Measurements from ENCODE around the gene CELF3. TPM values are rescaled to one million over a fixed set of nuclear protein-coding genes. Genes with fewer than 3 reads are reported as not detected.

CELF3 gene
- polyA plus RNA-seq, 3 donors = not detected

- no peaks in the 10 kb centered on the region for H3K4me1 Mint-ChIP-seq
- DNase-seq = no peak
- Histone ChIP-seq H3K36me3 (replicated peaks in 1 of 2; ENCODE audit: control insufficient read depth in 1 of 2, insufficient read depth in 2 of 2, low read length in 2 of 2) (no peaks in the 10 kb centered on the region), H3K79me2 (ENCODE audit: insufficient read depth, low read length) (no peaks in the 10 kb centered on the region), H3K4me1 (ENCODE audit: control insufficient read depth in 1 of 2, insufficient read depth in 2 of 2, low read length in 2 of 2) (no peaks in the 10 kb centered on the region), H3K4me3 (replicated peaks in 1 of 3; ENCODE audit: low read depth in 2 of 3, low read length in 3 of 3) (no peak overlapping the region), H3K9ac (ENCODE audit: insufficient read depth, low read length, poor library complexity, severe bottlenecking) (no peak overlapping the region), H4K20me1 (ENCODE audit: insufficient read depth, low read length) (no peaks in the 10 kb centered on the region), H2AFZ (ENCODE audit: insufficient read depth, low read depth, low read length, poor library complexity, severe bottlenecking) (no peak overlapping the region), H3K9me3 (replicated peaks in 1 of 2; ENCODE audit: control insufficient read depth in 1 of 2, insufficient read depth in 1 of 2, low read length in 2 of 2) (no peaks in the 10 kb centered on the region), H3K4me2 (replicated peaks; ENCODE audit: extremely low read depth, low read length, poor library complexity, severe bottlenecking) (no peak overlapping the region), H3K27ac (ENCODE audit: low read depth in 1 of 2, low read length in 2 of 2) (no peak overlapping the region), H3K27me3 (ENCODE audit: control insufficient read depth in 2 of 2, insufficient read depth in 2 of 2, low read length in 2 of 2) (peaks cover 1 to 2% of the 10 kb centered on the region in 2 donors)
- WGBS (ENCODE audit: insufficient coverage) = 92% methylated on average over 6 of the region's 10 CpGs
- TF ChIP-seq CTCF (IDR thresholded peaks at IDR 0.05) = no peak
- no peaks in the 10 kb centered on the region for H3K9me3 Mint-ChIP-seq
- H3K36me3 Mint-ChIP-seq = no peaks in the 10 kb centered on the region
- peaks cover 20 to 30% (median 30%) of the 10 kb centered on the region in 3 donors for H3K27me3 Mint-ChIP-seq (ENCODE audit: low read depth in 3 of 3)
- intact Hi-C loops (cut with micrococcal nuclease) = no loop called here
- peak overlapping the region in 1 of 7 donors; percentile 52 for H3K27ac Mint-ChIP-seq
- H3K4me3 Mint-ChIP-seq = no peak overlapping the region
Observed at GRCh38 chr1:151729157-151729965, 12.8 kb upstream of the CELF3 start.

- H3K27me3 ChIP-seq (ENCODE audit: control insufficient read depth in 2 of 2, insufficient read depth in 2 of 2, low read length in 2 of 2) = peaks cover 10% of the 10 kb centered on the region in 2 donors
- no peaks in the 10 kb centered on the region for H3K36me3 ChIP-seq (replicated peaks in 1 of 2; ENCODE audit: control insufficient read depth in 1 of 2, insufficient read depth in 2 of 2, low read length in 2 of 2)
- H4K20me1 ChIP-seq (ENCODE audit: insufficient read depth, low read length) = no peaks in the 10 kb centered on the region
- no peak overlapping the region for H3K4me2 ChIP-seq (replicated peaks; ENCODE audit: extremely low read depth, low read length, poor library complexity, severe bottlenecking)
- no peak for TF ChIP-seq CTCF (IDR thresholded peaks at IDR 0.05)
- no peak overlapping the region for H3K27ac ChIP-seq (ENCODE audit: low read depth in 1 of 2, low read length in 2 of 2)
- Mint-ChIP-seq H3K27ac (no peak overlapping the region), H3K27me3 (ENCODE audit: low read depth in 3 of 3) (peaks cover 24 to 39% (median 38%) of the 10 kb centered on the region in 3 donors), H3K4me1 (no peaks in the 10 kb centered on the region), H3K9me3 (no peaks in the 10 kb centered on the region), H3K4me3 (no peak overlapping the region), H3K36me3 (no peaks in the 10 kb centered on the region)
- no peak overlapping the region for H3K4me3 ChIP-seq (replicated peaks in 1 of 3; ENCODE audit: low read depth in 2 of 3, low read length in 3 of 3)
- H3K79me2 ChIP-seq (ENCODE audit: insufficient read depth, low read length) = no peaks in the 10 kb centered on the region
- WGBS (ENCODE audit: insufficient coverage) = 85% methylated on average over 5 of the region's 19 CpGs
- H3K9me3 ChIP-seq (replicated peaks in 1 of 2; ENCODE audit: control insufficient read depth in 1 of 2, insufficient read depth in 1 of 2, low read length in 2 of 2) = no peaks in the 10 kb centered on the region
- H2AFZ ChIP-seq (ENCODE audit: insufficient read depth, low read depth, low read length, poor library complexity, severe bottlenecking) = no peak overlapping the region
- no peaks in the 10 kb centered on the region for H3K4me1 ChIP-seq (ENCODE audit: control insufficient read depth in 1 of 2, insufficient read depth in 2 of 2, low read length in 2 of 2)
- intact Hi-C loops (cut with micrococcal nuclease) = no loop called here
- H3K9ac ChIP-seq (ENCODE audit: insufficient read depth, low read length, poor library complexity, severe bottlenecking) = no peak overlapping the region
- DNase-seq = no peak
Observed at GRCh38 chr1:151728151-151729054, 11.8 kb upstream of the CELF3 start.
